GM21825 (cell line): ENCODE measurements around the gene C1orf21.

Experiments
- ATAC-seq: cut with Tn5 transposase; IDR thresholded peaks from one replicate; pipeline ENCODE4 v1.9.1; 2021; ENCODE audit warnings: mild to moderate bottlenecking, moderate library complexity; ENCODE audit not compliant: unreplicated experiment

The C1orf21 gene

DNA sequence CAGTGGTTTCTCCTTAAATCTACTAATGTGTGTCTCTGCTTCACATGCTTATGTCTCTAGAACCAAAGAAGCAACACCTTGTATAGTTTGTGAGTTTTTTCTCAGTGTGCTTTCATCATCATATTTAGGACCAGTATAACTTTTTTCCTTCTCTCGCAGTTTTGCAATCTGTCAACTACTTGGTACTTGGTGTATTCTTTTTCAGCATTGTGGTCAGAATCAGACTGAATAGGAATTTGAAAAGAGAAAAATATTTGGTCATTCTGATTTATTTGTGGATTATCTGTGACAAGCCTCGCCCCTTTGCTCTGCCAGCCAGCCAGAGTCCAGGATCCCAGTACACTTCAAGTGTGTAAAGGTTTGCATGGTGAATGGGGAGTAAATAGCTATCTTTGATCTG is 122.3 kb downstream of the C1orf21 start:
- no peak for ATAC-seq

DNA sequence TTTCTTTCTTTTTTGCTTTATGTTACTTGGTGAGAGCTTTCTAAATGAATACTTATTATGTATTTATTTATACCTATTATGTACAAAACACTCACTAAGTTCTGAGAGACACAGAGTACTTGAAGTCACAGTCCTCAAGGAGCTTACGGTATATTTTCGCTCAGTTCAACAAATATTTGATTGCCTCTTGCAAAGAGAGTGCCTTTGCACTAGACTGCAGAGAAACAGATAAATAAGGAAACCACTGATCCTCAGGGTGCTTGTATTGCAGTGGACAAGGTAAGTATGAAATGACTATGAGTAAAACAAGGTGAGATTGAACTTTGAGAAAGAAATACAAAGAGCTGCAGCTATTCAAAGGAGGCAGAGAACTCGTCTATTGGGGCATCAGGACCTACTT is 123.3 kb downstream of the C1orf21 start:
- no peak for ATAC-seq

DNA sequence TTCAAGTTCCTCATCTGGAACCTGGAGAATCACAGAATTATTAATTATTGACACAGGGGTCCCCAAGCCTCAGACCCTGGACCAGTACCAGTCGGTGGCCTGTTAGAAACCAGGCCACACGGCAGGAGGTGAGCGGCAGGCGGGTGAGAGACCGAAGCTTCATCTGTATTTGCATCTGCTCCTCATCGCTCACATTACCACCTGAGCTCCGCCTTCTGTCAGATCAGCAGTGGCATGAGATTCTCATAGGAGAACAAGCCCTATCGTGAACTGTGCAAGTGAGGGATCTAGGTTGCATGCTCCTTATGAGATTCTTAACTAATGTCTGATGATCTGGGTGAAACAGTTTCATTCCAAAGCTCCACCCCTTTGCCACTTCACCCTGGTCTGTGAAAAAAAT is 125.9 kb downstream of the C1orf21 start:
- no peak for ATAC-seq

DNA sequence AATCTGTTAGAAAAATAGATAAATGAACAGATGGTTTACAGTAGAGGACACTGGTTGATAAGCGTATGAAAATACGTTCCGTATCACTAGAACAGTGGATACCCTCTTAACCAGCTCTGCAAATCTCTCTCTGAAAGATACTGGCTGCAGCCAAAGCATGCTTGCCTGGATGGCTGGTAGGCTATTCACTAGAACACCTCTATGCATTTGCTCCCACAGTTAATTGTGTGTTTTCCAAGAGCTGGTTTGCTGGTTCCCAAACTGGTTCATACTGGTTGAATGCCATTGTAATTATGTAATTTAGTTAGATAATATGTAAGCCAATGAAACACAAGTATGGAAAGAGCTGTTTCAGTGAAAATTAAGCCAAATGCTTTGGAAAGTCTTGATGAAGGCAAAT is 126.6 kb downstream of the C1orf21 start:
- no peak for ATAC-seq

DNA sequence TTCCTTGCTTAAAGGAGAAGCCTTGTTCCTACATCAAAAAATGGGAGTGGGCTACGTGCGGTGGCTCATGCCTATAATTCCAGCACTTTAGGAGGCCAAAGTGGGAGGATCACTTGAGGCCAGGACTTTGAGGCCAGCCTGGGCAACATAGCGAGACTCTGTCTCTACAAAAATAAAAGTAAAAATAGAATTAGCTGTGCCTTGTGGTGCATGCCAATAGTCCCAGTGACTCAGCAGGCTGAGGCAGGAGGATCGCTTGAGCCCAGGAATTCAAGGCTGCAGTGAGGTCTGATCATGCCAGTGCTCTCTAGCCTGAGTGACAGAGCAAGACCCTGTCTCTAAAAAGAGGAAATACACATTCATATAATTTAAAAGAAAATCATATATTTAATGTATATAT is 127.1 kb downstream of the C1orf21 start:
- ATAC-seq, result no peak

DNA sequence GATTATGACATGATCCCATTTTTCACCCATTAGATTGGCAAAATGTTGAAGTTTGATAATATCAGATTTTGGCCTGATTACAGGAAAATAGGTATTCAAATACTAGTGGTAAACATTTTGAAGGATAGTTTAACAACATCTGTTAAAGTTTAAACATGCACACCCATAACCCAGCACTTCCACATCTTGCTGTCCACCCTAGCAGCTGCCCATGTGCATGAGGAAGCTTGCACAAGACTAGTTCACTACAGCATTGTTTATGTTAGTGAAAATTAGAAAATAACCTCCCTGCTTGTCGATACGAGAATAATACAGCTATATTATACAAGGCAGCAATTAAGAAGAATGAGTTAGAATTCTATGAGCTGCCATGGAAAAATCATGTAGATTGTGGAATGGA is 127.6 kb downstream of the C1orf21 start:
- no peak for ATAC-seq

DNA sequence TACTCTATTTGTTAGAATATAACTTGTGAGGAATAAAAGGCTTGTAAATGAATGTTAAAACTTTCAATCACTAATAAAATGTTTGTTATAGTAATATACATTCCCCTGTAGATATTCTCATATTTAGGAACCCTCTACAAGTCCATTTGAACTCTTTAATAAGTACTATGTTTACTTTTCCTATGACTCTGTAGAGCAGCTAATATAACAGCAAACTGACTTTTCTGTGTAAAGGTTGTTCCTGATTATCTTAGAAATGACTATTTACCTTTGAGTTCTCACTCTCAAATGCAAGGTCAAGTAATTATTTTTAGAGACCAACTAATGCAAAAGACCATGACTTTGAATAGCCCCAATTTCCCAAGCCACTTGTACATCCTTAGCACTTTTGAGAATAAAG is 130.3 kb downstream of the C1orf21 start:
- no peak for ATAC-seq

DNA sequence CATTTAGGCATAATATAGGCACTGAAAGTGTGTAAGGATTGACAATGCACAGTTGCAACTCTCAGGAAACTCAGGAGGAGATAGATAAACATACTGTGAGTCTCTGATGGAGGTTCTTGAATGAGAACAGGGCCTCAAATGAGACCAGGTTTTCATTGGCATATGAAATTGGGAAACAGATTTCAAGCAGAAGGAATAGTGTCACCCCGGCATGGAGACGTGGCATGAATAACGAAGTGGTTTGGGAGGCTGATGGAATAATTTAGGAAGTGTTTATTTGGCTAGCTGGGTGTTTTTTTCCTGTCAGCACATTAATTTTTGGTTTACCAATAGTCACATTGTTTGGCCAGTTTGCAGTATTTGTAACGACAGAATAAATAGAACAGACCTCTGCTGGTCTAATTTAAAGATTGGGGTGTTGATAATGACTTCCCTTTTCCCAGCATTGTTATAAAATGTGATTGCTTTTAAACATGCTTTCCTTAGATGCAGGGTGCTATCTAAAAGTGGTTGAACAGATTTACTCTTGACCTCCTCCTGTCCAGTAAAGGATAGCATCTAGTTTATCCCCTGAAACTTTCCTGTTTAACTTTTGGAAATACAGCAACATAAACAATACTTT is 132.0 kb downstream of the C1orf21 start:
- no peak for ATAC-seq

DNA sequence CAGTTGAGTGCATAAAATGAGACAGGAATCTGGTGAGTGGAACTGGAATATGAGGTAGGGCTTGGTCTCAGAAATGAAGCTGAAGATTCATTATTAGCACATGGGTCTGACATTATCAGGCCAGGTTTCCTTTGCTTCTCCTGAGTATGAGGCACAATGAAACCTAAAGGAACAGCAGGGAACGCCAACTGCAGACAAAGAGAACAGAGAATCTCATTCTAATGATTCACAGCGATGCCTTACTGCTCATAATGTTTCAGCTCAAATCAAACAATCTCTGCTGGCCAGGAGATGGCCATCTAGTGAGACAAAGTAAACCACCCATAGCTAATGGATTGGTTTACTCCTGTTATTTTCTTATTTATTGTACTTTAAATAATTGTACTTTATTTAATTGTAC is 133.5 kb downstream of the C1orf21 start:
- no peak for ATAC-seq

DNA sequence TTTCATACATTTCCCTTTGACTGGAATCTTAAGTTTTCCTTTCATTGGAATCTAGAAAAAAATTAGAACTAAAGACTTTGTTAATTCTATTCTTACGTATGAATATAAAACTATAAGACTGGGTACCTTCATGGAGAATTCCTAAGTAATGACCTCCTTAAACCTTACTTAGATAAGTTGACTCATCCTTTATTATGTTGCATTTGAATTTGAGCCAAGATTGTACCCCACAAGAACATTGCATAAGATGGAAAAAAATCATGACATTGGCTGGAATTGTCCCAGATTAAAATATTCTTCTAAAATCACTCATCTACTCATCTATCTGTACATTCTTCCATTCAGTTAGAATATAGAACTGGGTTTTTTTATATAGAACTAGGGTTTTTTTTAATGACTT is 137.4 kb downstream of the C1orf21 start:
- ATAC-seq, result no peak

DNA sequence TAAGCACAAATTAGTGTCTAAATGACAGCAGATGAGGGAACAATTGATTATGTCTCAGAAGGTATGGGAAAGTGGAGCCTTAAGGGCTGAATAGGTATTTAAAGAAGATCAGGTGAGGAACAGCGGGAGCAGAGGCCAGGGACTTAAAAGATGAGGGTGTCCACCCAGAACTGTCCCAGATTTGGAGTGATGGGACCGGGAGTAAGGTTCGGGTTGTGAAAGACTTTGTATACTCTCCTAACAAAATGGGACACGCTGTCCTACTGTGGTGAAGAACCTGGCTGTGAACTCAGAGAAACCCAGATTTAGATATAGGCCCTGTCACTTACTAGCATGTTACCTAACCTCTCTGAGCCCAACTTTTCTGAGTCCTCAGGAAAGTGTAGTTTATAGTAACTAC is 140.6 kb downstream of the C1orf21 start:
- ATAC-seq, result no peak

DNA sequence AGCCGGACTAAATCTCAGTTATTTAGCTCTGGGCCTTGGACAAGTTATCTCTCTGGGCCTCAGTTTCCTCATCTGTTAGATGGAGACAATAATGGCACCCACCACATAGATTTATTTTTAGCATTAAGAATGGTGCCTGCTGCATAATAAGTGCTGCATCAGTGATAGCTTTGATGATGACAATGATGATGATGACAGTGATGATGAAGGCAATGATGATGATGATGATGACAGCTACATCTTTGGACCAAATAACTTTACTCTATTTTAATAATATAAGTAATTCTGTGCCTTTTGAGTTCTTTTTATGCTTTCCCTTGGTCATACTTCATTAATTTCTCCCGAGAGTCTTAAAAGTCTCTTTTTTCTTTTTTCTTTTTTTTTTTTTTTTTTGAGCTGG is 143.4 kb downstream of the C1orf21 start:
- no peak for ATAC-seq

DNA sequence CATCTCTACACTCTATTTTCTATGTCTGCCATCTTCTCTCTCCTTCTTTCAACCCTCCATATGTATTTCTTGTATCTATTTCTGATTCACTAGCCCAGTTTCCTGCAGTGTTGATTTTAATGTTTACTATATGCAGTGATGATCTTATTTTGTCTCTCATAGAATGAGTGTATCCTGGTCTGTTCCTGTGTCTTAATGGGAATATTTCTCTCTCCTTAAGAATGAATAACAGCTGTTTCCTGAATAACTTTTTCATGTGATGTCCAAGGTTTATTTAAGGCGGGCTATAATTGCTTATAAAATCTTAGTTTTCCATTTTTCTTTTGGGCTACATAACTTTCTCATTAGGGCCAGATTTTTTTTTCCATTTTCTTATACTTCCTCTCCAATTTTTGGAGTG is 144.5 kb downstream of the C1orf21 start:
- no peak for ATAC-seq

DNA sequence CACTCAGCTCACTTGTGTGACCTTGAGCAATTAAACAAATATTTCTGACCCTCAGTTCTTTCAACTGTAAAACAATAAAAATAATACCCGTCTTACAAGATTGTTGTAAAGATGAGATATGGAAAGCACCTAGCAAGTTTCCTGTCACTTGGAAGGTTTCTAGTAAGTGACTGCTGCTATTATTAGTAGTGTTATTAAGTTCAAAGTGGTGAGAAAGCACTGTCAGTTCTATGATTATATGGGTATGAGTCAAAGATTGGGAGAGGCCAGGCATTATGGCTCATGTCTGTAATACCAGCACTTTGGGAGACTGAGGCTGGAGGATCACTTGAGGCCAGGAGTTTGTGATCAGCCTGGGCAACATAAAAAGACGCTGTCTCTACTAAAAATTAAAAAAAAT is 145.4 kb downstream of the C1orf21 start:
- ATAC-seq, result no peak

DNA sequence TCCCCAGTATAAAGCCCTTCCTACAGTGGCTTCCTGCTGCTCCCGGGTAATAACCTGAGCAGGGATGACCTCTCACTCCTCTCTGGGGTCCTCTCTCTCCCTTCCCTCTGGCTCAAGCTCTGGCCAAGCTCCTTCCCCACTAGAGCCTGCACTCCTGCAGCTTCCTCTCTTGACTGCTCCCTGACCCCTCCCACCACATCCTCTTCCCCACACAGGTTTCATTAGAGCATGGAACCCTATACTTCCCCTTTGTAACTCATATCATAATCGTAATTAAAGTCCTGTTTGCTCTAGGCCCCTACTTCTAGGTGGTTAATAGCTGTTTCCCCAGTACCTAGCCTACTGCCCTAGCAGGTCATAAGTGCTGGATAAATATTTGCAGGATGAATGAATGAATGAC is 146.2 kb downstream of the C1orf21 start:
- ATAC-seq, result no peak

DNA sequence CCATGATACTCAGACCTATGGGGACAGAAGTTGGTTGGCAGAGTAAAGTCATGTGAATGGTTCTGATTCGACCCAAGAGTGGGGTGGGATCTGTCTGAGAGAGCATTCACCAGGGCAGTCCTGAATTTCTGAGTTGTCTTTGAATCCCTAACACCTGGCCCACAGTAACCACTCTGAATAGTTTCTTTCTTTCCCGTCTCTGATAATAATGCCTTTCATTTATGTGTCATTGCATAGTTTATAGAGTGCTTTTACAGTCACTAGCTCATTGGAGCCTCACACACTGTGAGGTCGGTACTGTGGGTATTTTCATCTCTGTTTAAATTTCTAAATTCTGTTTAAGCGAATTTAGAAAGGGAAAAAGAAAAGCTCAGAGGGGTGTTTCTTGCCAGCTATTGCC is 147.1 kb downstream of the C1orf21 start:
- ATAC-seq, result no peak

DNA sequence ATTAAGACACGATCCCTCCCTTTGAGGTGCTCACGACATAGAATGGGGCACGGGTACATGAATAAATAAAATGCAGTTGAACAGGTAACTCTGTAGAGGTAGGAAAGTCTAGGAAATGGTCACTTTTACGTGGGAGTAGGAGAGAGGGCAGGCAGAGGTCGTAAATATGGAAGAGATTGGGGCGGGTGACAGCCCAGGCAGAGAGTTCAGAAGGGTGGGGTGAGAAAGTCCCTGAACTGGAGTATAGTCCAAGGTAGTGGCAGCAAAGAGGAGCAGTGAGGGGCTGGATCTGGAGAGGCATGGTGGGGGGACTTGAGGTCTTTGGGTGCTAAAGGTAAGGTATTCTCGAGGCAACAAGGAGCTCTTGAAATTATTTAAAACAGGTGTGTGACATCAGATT is 147.9 kb downstream of the C1orf21 start:
- no peak for ATAC-seq

DNA sequence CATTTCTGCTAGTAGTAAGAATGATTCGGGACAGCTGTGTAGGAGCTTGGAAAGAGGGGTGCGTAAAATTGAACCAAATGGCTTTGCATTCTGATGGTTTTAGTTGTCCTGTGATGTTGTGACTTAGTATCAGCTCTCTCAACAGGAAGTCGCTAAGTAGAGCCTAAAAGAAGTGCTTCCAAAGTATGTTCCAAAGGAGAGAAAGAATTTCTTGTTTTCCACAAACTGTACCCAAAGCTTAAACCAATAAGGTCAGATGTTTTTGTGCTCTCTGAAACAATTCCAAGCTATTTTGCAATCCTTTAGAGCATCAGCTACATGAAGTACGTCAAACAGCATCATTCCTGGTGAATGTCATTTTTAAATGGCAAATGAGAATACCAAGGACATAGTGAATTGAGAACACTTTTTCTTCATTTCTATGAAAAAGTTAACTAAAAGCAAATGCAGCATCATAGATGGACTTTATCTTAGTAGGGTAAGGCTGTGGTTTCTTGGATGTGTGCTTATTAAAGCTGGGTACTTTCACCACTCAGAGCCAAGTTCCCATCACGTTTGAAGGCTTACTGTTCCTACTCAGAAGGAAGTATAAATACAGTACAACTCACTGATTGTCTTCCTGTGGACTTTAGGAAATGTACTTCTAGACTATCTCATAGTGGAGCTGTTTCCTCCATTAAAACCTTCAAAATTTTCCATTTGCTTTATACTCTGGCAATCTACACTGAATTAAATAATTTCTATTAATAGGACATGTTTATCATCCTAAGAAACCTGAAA is 148.6 kb downstream of the C1orf21 start:
- no peak for ATAC-seq

DNA sequence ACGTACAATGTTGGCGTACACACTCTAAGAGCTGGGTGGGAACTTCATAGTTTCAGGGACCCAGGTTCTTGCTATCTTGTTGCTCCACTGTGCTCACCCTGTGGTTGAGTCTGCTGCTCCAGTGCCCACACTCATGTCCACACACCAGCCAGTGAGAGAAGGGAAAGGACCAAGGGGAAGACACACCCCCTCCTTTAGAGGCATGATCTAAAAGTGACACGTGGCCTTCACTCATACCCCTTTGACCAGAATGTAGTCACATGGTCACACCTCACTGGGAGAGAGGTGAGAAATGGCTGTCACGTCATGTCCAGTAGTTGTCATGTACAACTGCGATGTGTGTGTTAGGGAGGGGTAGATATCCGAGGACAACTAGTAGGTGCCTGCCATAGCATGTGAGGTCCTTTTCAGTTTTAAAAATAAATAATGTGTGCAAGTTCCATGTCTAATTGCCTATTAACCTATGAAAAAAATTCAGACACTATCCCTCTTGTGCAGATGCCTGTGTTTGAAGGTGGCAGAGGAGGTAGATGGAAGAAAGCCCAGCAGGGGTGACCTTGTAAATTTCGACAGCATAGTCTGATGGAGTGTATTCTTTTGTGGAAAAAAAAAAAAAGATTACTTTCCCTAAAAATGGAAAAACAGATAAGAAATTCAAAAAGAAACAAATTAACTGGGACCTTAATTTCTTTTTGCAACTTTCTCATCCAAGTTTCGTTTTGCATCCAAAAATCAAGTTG is 149.6 kb downstream of the C1orf21 start:
- no peak for ATAC-seq

DNA sequence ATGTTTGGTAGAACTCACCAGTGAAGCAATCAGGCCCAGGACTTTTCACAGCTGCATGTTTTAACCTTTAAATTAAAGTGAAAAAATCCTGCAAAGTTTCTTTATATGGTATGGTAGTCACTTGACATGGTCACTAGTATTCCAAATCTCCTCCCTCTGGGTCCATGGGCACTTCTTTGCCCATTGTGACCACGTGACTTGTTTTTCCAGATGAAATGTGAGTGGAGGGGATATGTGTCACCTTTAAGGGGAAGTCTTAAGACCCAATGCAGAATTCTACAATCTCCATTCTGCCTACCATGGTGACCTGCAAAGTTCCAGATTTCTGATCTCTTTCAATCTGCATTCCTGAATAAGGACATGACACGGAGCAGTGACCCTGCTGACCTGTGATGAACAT is 152.8 kb downstream of the C1orf21 start:
- no peak for ATAC-seq

DNA sequence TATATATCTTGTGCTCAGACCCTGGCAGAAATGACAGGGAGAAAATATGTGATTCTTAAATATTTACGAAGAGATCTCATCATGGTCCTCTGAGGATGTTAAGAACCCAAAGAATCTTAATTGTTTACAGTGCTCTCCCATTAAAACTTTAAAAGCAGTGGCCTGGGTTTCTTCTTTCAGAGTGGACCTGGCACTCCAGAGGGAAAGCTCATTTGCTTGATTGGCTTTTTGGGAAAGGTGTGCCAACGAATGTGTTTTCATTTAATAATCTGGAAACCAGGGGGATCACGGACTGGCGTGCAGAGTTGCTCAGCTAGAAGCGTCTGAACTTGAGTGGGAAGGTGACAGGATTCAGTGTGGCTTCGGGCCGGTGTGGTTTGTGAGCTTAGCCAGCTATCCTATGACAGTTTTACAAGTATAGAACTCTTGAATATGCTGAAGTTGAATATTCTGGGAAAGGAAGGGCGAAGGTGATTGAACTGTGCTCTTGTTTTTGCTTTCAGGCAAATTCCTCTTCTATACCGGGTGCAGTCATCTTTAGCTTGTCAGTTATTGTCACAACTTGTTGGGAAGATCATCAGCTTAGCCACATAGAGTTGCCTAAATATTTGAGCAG is 154.8 kb downstream of the C1orf21 start:
- ATAC-seq, result no peak

DNA sequence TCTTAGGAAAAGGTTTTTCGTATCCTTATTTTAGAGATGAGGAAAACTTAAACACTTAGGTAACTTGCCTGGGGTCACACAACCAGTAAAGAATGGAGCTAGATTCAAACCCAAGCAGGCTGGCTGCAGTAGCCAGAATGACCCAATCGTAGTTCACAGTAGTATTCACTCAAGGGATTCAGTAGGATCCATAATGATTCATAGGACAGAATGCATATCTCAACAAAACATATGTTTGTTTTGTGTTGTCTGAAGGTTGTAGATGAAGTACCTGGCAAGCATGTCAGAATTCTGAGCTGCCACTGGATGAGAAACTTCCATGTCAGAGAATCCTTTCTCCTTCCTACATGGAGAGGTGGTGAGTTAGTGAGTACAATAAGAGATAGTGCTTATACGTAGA is 155.5 kb downstream of the C1orf21 start:
- no peak for ATAC-seq
